GM15510 (cell line): ENCODE results near the gene PCDHA5.

ENCODE experiments used
- POLR2A ChIP-seq: IDR thresholded peaks from 3 replicates; pipeline ENCODE4 v1.6.1; 2011; ENCODE audit warnings: borderline replicate concordance; ENCODE audit not compliant: insufficient read length; ENCODE audit errors: extremely low read depth

Gene PCDHA5

DNA sequence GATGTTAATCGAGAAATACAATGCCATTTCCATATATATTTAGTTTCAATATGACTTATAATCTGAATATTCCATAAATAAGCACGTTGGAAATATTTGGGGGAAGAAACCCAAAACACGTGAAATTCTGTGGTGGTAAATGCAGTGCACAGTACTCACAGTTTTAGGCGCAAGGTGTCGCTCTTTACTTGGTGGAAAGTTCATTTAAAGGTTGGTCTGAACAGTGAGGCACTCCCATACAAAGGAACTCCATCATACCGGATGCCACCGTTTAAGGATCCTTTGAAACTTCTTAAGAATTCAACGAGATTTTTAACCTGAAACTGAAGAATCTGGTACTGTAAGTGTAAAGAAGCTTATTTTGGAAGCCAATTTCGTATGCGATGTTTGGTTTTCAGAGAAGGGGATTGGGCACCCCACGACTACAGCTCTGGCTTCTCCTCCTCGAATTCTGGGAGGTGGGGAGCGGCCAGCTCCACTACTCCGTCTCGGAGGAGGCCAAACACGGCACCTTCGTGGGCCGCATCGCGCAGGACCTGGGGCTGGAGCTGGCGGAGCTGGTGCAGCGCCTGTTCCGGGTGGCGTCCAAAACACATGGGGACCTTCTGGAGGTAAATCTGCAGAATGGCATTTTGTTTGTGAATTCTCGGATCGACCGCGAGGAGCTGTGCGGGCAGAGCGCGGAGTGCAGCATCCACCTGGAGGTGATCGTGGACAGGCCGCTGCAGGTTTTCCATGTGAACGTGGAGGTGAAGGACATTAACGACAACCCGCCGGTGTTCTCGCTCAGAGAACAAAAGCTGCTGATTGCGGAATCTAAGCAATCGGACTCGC lies 47.5 kb downstream of the PCDHA5 start, which contains the start of gene PCDHA11:
PCDHA11 (plus strand) TSS at position 237 of the 834 bp plus-strand sequence; CDS start at position 384, 147 bp downstream.
- no peak for TF ChIP-seq POLR2A

DNA sequence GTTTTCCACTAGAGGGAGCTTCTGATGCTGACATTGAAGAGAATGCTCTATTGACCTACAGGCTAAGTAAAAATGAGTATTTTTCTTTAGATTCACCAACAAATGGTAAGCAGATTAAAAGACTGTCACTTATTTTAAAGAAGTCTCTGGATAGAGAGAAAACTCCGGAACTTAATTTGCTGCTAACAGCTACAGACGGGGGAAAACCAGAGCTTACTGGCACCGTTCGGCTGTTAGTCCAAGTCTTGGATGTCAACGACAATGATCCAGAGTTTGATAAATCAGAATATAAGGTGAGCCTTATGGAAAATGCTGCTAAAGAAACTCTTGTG lies 48.1 kb downstream of the PCDHA5 start:
- TF ChIP-seq POLR2A: no peak

DNA sequence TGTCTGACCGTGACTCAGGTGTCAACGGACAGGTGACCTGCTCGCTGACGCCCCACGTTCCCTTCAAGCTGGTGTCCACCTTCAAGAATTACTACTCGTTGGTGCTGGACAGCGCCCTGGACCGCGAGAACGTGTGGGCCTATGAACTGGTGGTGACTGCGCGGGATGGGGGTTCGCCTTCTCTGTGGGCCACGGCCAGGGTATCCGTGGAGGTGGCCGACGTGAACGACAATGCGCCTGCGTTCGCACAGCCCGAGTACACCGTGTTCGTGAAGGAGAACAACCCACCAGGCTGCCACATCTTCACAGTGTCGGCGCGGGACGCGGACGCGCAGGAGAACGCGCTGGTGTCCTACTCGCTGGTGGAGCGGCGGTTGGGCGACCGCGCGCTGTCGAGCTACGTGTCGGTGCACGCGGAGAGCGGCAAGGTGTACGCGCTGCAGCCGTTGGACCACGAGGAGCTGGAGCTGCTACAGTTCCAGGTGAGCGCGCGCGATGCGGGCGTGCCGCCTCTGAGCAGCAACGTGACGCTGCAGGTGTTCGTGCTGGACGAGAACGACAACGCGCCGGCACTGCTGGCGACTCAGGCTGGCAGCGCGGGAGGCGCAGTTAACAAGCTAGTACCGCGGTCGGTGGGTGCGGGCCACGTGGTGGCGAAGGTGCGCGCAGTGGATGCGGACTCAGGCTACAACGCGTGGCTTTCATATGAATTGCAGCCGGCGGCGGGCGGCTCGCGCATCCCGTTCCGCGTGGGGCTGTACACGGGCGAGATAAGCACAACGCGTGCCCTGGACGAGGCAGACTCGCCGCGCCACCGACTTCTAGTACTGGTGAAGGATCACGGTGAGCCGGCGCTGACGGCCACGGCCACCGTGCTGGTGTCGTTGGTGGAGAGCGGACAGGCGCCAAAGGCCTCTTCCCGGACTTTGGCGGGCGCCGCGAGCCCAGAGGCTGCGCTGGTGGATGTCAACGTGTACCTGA lies 49.1 kb downstream of the PCDHA5 start:
- no peak for TF ChIP-seq POLR2A
